Peyer's patch (tissue), 4 donors: ENCODE data around the gene PLB1. TPM values are rescaled to one million over a fixed set of nuclear protein-coding genes. Genes with fewer than 3 reads are reported as not detected.

ENCODE experiments used
- DNase-seq, 3 donors: peaks; one replicate each; pipeline ENCODE4 v3.0.0-alpha.2; 2017 to 2019
- H3K27ac ChIP-seq, 4 donors: fragments of 200-600 bp; sonication (generic); one replicate each; pipeline ENCODE4 v1.5.1; 2016 to 2019
- H3K27me3 ChIP-seq, 2 donors: fragments of 200-600 bp; sonication (generic); one replicate each; pipeline ENCODE4 v1.5.1; 2019
- H3K36me3 ChIP-seq, 3 donors: fragments of 200-600 bp; sonication (generic); one replicate each; pipeline ENCODE4 v1.5.1; 2016 to 2019
- H3K4me1 ChIP-seq, 4 donors: fragments of 200-600 bp; sonication (generic); one replicate each; pipeline ENCODE4 v1.5.1; 2016 to 2019
- H3K4me3 ChIP-seq, 4 donors: fragments of 200-600 bp; sonication (generic); 1 replicate in 3 of 4; 2 replicates in 1 of 4; pipeline ENCODE4 v1.5.1; 2016 to 2019; ENCODE audit warnings: mild to moderate bottlenecking in 1 of 4
- H3K9me3 ChIP-seq, 4 donors: fragments of 200-600 bp; sonication (generic); one replicate each; pipeline ENCODE4 v1.5.1; 2016 to 2019; ENCODE audit warnings: mild to moderate bottlenecking in 1 of 4
- POLR2A ChIP-seq, 2 donors: fragments of 450-650 bp; IDR thresholded peaks; one replicate each; pipeline ENCODE4 v1.5.1; 2017; ENCODE audit warnings: antibody characterized with exemption in 2 of 2, mild to moderate bottlenecking in 2 of 2, moderate library complexity in 2 of 2
- total RNA-seq, 4 donors: library from RNA; depleted of rRNA; stranded (reverse); fragments of >200 nt; gene quantifications; one replicate each; pipeline ENCODE4 v1.1.0, GENCODE V29; 2016
- TF ChIP-seq, protein P1 (sequence below), 6 experiments: fragments of 450-650 bp in 4 of 6; fragments of 200-600 bp in 2 of 6; sonication (generic) in 1 of 6; IDR thresholded peaks; one replicate each; pipeline ENCODE4 v1.5.1; 2017 to 2019; ENCODE audit warnings: antibody characterized with exemption in 6 of 6, mild to moderate bottlenecking in 3 of 6, moderate library complexity in 1 of 6

PLB1 gene
- total RNA-seq, 4 donors from 2014 or later: 9.1 to 345 (median 146) TPM

DNA sequence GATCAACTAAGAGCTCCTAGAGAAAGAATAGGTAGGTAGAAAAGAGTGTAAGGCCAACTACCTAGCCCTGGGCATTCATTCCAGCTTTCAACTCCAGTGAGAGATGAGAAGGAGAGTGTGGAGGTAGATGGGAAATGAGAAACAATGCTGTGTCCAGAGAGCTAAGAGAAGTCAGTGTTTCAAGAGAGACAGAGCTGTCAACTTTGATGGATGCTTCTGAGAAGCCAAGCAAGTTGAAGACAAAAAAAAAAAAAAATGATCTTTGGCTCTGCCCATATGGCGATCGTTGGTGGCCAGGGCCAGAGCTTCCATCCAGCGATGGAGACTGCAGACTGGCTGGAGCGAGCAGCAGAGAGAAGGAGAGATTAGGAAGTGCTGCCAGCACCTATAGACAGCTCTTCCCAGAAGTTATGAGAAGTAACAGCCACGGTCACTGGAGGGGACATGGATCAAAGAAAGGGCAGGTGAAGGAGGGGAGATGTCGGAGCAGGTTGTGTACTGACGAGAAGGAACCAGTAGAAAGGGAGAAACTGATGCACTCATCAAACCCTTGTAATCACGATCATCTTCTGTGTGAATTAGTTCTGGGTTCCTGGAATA lies 143.3 kb downstream of the PLB1 start:
- TF ChIP-seq, protein P1, sequence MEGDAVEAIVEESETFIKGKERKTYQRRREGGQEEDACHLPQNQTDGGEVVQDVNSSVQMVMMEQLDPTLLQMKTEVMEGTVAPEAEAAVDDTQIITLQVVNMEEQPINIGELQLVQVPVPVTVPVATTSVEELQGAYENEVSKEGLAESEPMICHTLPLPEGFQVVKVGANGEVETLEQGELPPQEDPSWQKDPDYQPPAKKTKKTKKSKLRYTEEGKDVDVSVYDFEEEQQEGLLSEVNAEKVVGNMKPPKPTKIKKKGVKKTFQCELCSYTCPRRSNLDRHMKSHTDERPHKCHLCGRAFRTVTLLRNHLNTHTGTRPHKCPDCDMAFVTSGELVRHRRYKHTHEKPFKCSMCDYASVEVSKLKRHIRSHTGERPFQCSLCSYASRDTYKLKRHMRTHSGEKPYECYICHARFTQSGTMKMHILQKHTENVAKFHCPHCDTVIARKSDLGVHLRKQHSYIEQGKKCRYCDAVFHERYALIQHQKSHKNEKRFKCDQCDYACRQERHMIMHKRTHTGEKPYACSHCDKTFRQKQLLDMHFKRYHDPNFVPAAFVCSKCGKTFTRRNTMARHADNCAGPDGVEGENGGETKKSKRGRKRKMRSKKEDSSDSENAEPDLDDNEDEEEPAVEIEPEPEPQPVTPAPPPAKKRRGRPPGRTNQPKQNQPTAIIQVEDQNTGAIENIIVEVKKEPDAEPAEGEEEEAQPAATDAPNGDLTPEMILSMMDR (IDR thresholded peaks at IDR 0.05): no peak
- no peak for TF ChIP-seq POLR2A (IDR thresholded peaks at IDR 0.05)
- Histone ChIP-seq H3K27me3 (no peaks in the 10 kb centered on the region), H3K27ac (peak overlapping the region in 1 of 4 donors; percentile 55), H3K4me3 (no peak overlapping the region), H3K9me3 (no peaks in the 10 kb centered on the region), H3K4me1 (peaks cover 0 to 45% (median 0%) of the 10 kb centered on the region in 4 donors), H3K36me3 (no peaks in the 10 kb centered on the region)
- peak in 1 of 3 donors; percentile 37 for DNase-seq

- H3K27ac ChIP-seq: peak overlapping the region in 2 of 4 donors; percentile 12 to 55
- H3K4me3 ChIP-seq: no peak overlapping the region
- DNase-seq: peak in 2 of 3 donors; percentile 70 to 84
- no peaks in the 10 kb centered on the region for H3K27me3 ChIP-seq
- peaks cover 0 to 52% (median 0%) of the 10 kb centered on the region in 4 donors for H3K4me1 ChIP-seq
- no peaks in the 10 kb centered on the region for H3K36me3 ChIP-seq
- TF ChIP-seq POLR2A (IDR thresholded peaks at IDR 0.05): peak in 1 of 2 donors; percentile 34
- TF ChIP-seq, protein P1 (IDR thresholded peaks at IDR 0.05): no peak
- no peaks in the 10 kb centered on the region for H3K9me3 ChIP-seq
These were observed 144.0 kb downstream of the PLB1 start for GRCh38 chr2:28639836-28640235.

DNA sequence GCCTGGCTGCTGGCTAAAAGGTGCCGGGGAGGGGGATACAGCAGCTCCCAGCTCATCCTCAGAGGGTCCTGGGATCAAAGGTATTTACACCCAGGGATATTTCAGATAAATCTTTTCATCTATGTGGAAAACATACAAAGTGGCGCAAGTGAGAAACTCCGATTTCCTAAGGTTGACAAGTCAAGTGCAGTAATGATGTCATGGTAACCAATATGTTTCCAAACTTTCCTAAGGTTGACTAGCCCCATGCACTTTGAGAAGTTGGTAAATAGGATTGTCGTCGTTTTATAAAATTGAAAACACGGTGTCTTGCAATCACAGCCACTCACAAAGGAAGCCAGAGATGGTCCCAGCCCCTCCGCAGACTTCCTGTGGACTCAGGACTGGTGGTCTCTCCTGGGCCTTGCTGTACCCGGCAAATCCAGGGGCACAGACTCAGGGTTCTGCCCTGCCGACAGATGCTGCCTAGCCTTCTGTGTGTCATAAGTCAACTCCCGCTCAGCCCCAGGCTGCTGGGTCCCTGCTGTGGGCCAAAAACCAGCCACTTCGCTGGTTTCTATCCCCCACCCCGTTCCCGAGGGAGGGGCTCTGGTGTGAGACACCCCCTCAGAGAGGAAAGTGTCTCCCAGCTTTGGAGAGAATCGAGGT lies 144.5 kb downstream of the PLB1 start:
- TF ChIP-seq, protein P1 (IDR thresholded peaks at IDR 0.05): no peak
- no peak for TF ChIP-seq POLR2A (IDR thresholded peaks at IDR 0.05)
- H3K36me3 ChIP-seq: no peaks in the 10 kb centered on the region
- H3K27ac ChIP-seq: peak overlapping the region in 2 of 4 donors; percentile 12 to 55
- H3K27me3 ChIP-seq: no peaks in the 10 kb centered on the region
- H3K4me3 ChIP-seq: no peak overlapping the region
- peaks cover 0 to 54% (median 0%) of the 10 kb centered on the region in 4 donors for H3K4me1 ChIP-seq
- DNase-seq: peak in 1 of 3 donors; percentile 29
- no peaks in the 10 kb centered on the region for H3K9me3 ChIP-seq

GRCh38 chr2:28640908-28641300 lies 145.0 kb downstream of the PLB1 start:
- peaks cover 0 to 49% (median 0%) of the 10 kb centered on the region in 4 donors for H3K4me1 ChIP-seq
- DNase-seq: peak in 1 of 3 donors; percentile 40
- no peak overlapping the region for H3K4me3 ChIP-seq
- H3K27me3 ChIP-seq: no peaks in the 10 kb centered on the region
- no peak overlapping the region for H3K27ac ChIP-seq
- no peaks in the 10 kb centered on the region for H3K9me3 ChIP-seq
- H3K36me3 ChIP-seq: no peaks in the 10 kb centered on the region
- TF ChIP-seq, protein P1 (IDR thresholded peaks at IDR 0.05): no peak
- TF ChIP-seq POLR2A (IDR thresholded peaks at IDR 0.05): no peak

GRCh38 chr2:28642796-28643195 lies 146.9 kb downstream of the PLB1 start:
- Histone ChIP-seq H3K36me3 (no peaks in the 10 kb centered on the region), H3K4me3 (no peak overlapping the region), H3K9me3 (no peaks in the 10 kb centered on the region), H3K27me3 (no peaks in the 10 kb centered on the region), H3K4me1 (peaks cover 0 to 37% (median 0%) of the 10 kb centered on the region in 4 donors), H3K27ac (peak overlapping the region in 2 of 4 donors; percentile 39 to 82)
- no peak for TF ChIP-seq POLR2A (IDR thresholded peaks at IDR 0.05)
- TF ChIP-seq, protein P1 (IDR thresholded peaks at IDR 0.05): no peak
- DNase-seq: no peak
